Stimulated activated CD4-positive, alpha-beta T cell treated with anti-CD3 and anti-CD28 coated beads, Interleukin-4, amount 100 ng/mL, for 1 hour (primary cell): ENCODE results near the gene TTC12.

Experiments
- DNase-seq: peaks from one replicate; pipeline ENCODE4 v3.0.0-alpha.2; 2020

TTC12 gene

DNA sequence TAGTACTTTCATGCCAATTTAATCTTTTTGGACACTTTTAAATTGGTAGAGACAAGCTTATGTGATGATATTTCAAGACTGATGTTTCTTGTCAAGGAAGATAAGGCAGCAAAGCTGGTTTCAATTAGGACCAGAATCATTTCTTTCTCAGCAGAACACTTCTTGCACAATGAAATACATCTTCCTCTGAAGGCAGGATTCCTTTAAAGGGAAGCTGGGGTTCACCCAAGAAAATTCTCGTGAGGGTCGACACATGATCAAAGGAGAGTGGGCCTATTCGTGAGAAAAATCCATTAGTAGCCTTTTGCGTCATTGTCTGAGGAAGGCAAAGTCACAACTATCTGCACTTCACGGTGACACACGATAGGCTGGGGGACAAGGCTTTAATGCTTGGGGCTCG, 17.6 kb downstream of the TTC12 start:
- no peak for DNase-seq

DNA sequence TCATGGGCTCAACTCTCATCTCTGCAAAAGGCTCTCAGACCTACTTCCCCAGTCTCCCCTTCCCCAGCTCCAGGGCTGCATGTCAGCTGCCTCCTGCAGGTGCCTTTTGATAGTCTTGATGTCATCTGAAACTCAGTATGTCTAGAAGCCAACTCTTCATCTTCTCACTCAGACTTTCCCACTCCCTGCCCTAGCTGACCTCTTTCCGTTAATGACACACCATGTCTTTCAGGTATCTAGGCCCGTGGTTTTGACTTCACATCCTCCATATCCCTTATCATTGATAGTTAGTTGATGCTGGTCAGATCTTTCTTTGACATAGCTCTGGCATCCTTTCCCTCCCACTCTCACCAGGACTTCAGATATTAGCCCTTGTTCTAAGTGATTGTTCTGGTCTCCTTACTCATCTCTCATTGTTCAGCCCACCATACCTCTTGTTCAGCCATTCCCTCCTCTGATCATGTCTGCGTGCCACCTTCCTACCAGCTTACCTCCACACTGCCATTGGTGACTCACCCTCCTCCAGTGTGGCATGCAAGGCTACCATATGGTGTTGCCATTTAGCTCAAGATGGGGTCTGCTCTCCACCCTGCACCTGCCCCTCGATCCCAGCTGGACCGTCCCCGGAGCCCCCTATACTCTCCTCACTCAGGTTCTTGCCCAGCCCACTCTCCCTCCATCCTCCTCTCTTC, 18.4 kb downstream of the TTC12 start:
- DNase-seq: no peak

DNA sequence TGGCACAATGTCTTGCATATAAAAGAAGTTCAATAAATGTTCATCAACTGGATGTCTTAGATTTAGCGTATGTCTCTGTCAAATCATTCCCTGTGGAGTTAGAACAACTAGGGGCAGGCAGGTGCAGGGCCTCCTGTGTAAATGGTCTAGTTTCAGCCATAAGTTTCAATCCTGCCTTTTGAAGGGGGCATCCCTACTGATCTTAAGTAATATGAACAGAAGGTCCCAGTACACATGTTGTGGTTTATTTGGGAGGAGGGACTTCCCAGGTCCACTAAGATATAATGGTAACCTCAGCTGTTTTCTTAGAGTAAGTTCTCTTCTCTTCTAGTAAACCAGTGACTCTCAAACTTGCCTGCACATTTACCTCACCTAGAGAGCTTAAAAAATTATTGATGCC, 19.8 kb downstream of the TTC12 start:
- DNase-seq: no peak

DNA sequence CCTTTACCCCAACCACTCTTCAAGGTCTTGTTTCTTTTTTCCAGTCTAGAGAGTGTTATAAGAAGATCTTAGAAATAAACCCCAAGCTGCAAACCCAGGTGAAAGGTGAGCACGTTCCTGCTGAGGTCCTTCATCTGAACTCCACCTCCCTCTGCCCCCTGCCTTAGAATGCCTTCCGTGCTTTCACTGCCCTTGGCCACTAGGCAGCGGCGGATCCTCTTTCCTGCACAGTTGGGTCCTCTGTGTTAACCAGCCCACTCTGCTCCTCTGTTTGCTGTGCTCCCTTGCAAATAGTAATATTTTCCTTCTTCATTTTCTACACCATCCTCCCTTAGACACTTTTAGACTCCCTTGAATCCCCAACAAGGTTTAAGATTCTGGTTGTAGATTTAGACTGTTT, 24.3 kb downstream of the TTC12 start:
- no peak for DNase-seq

GRCh38 chr11:113339929-113340589, 25.7 kb downstream of the TTC12 start:
- no peak for DNase-seq

DNA sequence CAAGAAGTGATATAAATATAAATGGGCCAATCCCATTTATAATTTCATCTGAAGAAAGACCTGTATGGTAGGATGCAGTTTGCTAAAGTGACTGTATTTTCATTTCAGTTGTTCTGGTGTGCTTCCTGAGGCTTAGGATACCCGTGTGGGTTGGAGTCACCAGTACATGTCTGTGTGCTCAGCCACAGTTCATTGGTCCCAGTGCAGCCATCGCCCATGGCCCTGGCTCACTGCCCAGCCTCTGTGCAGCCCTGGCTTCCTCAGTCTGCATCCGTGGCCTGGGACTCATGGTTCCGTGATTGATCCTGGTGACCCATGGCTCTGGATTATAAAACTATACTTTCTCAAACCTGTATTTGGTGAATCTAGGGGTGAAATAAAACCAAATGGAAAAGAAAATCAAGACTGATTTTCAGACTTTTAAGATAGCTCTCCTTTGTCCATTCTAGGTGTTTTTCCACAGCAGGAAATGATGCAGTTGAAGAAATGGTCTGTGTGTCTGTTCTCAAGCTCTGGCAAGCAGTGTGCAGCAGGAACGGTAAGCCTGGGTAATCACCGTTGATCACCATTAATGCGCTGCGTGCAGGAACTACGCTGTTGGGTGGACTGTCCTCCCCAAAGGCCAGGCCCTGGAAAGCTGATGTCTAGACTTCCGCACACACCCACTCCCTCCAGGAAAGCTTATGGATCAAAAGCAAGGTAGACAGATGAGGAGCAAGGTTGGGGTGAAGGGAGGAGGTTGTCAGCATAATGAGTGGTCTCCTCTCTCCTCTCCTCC, 27.2 kb downstream of the TTC12 start:
- no peak for DNase-seq

DNA sequence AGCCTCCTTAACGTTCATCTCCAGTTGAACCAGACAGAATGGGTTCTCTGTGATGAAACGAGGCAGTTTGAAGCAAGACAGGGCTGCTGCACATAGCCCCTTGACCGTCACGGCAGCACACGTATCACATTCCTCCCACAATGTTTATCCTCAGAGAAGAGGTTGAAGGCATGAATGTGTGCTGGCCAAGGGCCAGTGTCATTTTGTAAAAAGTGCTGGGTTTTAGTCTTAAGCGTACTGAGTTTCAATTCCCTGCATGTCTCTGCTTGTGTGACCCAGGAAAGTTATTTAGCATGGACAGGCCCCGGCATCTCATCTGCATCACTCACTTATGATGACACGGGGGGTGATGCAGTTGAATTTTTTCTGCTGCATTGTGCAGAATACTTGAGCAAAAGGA, 31.6 kb downstream of the TTC12 start:
- DNase-seq: no peak

GRCh38 chr11:113349528-113349927, 35.1 kb downstream of the TTC12 start:
- DNase-seq: no peak

GRCh38 chr11:113350336-113351067, 36.1 kb downstream of the TTC12 start:
- DNase-seq: no peak

- no peak for DNase-seq
Observed at GRCh38 chr11:113351068-113351450, 36.7 kb downstream of the TTC12 start.

DNA sequence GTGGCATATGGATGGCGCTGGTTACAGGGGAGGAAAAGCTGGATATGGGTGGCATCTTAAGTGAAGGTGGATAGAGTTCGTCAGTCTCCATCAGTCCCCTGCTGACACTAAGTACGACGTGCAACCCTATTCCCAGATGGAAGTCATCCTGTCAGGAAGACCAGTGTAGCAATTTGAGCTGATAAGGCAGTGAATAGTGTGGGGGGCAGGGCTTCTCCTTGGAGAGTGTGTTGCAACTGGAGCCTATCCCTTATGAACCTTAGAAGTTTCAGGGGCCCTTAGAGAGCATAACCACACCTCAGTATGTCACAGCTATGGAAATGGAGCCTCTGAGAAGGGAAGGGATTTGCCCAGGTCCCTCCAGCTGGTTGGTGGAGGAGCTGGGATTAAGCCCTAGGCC, 37.1 kb downstream of the TTC12 start:
- no peak for DNase-seq

GRCh38 chr11:113356203-113356602, 41.8 kb downstream of the TTC12 start:
- DNase-seq: no peak

DNA sequence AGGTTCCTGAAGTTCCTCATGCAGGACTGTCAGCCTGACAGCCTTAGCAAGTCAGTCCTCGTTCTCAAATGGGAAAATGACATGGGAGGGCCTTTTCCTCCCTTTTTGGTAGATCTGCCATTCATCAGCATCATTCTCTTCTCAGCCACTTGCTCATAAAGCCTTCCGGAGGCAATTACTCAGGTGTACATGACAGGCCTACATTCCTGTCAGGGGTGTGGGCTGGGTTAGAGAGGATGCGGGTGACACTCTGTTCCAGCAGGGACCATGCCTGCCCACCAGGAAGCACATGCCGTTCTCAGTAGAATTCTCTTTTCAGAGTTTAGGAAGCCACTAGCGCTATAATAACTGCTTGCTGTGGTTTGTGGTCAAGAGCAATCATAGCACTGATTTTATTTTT, 49.0 kb downstream of the TTC12 start:
- no peak for DNase-seq

GRCh38 chr11:113363996-113364641, 49.7 kb downstream of the TTC12 start:
- DNase-seq: no peak

DNA sequence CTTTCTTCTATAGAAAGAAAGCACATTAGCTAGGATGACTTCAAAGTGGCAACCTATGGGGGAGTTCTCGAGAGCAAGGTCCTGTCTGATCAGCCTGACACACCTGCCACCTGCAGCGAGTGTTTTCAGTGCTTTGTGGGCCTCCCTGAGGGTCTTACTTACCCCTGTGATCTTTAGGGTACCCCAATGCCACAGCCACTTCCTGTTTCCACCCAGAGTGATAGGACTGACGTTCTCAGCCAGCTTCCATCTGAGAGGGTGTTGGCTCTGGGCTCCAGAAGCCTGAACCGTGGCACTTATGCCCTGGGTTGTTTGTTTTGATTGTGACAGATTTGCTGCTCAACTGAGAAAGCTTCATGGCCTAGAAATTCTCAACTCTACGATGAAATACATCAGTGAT, 51.5 kb downstream of the TTC12 start:
- no peak for DNase-seq

DNA sequence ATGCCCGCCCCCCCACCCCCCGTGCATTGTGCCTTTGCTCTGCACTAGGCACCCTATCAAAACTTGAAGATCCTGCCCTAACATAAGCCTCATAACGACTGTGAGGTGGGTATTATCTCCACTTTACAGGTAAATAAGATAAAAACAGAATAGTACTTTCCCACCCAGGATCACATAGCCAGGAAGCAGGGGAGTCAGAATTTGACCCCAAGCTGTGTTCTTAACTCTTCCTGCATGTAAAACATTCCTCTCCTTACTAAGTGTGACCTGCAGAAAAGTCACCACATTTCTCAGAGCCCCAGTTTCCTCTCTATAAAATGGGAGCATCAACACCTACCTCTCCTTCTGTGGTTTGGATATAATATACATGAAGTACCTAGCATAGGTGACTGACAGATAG, 55.0 kb downstream of the TTC12 start:
- DNase-seq: no peak

DNA sequence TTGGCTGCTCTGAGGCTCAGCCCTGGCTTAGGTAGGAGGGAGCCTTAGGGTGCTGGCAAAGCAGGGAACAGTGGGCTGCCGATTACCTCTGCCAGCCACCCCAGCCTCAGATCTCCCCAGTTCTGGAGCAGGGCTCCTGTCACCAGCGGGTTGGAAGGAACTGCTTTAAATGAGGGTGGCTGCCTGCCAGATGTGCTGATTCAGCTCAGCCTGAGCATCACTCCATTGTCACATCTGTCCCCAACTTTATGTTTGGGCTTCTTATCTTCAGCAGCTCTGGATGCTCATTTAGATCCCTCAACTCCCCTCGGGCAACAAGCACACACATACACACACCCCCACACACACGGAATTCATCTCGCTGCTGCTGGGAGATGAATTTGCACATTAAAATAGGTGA, 56.3 kb downstream of the TTC12 start:
- DNase-seq: no peak

DNA sequence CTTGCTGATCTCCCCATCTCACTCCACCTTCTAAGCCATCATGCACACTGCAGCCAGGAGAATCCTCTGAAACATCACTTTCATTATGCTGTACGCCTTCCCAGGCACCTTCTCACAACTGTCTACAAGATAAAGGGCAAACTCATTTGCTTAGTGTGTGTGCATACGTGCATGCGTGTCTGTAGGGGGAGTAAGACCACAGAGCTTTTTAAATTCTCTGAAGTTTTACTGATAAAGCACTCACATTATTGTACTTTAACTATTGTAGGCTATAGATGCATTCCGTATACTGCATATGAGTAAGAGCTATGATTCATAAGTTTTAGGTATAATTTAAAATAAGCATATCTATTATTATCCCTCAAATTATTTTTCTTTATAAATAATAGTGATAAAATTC, 57.9 kb downstream of the TTC12 start:
- DNase-seq: no peak

GRCh38 chr11:113373306-113373705, 58.9 kb downstream of the TTC12 start:
- DNase-seq: no peak

DNA sequence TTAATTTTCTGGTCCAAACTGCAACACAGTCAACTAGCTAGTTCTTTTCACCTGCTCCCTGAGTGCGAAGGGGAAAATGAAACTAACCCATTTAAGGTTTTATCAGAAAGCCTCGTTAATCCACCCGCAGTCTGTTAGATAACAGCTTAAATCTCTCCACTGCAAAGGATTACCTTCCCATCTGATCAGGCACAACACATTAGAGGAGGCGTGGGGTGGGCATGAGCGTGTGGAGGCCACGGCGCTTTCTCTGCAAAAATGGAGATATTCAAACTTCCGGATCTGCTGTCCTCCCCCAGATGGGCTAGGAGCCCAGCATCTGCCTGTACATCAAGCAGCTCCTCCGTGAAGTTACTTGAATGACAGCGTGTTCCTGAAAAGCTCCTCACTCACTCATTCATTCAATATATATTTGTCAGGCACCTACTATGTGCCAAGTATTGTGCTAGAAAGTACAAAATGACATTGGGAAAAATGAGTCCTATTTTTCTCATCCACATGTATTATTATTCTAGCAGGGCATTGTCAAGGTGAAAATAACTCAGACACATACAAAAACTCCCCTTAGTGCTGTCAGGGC, 59.7 kb downstream of the TTC12 start:
- no peak for DNase-seq

GRCh38 chr11:113375402-113375801, 61.0 kb downstream of the TTC12 start:
- DNase-seq: no peak

DNA sequence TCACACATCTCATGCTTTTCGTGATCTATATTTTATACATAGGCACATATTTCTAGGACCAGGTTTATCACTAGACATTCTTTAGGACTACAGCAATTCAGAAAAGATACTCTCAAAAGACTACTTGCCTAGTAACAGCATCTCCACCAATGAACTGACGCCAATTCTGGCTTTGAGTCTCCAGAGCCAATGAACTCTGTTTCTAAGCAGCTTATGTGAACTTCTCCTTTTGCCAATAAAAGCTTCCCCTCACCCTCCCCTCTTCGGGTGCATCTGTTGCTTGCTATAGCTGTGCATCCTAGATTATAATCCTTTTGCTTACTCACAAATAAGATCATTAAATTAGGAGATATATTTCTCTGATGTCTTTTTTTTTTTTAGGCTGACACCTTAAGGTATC, 61.8 kb downstream of the TTC12 start:
- DNase-seq: no peak
